GM18907 (cell line): ENCODE measurements around the gene CACNA1E.
A peak's percentile ranks its signal among the peaks of the same experiment; 100 is the strongest.

Experiments
- ATAC-seq: cut with Tn5 transposase; IDR thresholded peaks from one replicate; pipeline ENCODE4 v1.9.1; 2021; ENCODE audit warnings: mild to moderate bottlenecking, moderate library complexity; ENCODE audit not compliant: unreplicated experiment

The CACNA1E gene

GRCh38 chr1:181748013-181748412 is 264.7 kb downstream of the CACNA1E start:
- ATAC-seq = no peak

GRCh38 chr1:181754103-181754502 is 270.8 kb downstream of the CACNA1E start:
- no peak for ATAC-seq

GRCh38 chr1:181759481-181759880 is 276.2 kb downstream of the CACNA1E start:
- no peak for ATAC-seq

DNA sequence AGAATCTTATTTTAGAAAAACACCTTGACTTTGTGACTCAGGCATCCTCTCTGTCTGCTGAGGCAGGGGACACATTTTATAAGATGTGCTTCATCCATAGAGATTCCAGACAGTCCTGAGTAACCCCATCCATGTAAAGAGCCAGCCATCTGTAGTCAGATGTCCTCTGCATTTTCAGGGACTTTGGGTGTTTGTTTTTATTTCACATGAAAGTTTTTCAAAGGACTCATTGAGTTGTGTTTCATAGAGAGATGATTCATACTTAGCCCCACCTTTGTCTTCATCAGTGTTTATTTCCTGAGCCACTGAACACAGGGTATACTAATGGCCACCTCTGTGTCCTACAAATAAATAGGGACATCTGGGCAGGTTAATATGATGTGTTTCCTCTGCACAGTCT is 280.4 kb downstream of the CACNA1E start:
- no peak for ATAC-seq

GRCh38 chr1:181765451-181766026 is 282.2 kb downstream of the CACNA1E start:
- no peak for ATAC-seq

- ATAC-seq = no peak
Observed at GRCh38 chr1:181767001-181767708, 283.8 kb downstream of the CACNA1E start.

GRCh38 chr1:181768211-181768929 is 285.1 kb downstream of the CACNA1E start:
- ATAC-seq = peak; percentile 68

DNA sequence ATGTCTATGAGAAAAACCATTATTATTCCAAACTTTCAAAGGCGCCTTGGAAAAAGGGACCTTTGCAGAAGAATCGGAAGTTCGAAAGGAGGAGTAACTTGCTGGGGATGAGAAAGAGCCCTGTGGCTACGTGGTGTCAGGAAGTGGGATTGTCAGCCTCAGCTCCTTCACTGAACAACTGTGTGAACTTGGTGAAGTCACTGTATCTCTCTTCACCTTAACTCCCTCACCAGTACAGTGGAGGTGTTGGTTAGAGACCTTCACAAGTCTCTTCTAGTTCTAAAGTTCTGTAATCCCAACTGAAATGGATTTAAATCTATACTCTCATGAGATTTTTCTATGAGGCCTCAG is 285.6 kb downstream of the CACNA1E start:
- ATAC-seq = no peak

- ATAC-seq = no peak
Observed at GRCh38 chr1:181769846-181770245, 286.5 kb downstream of the CACNA1E start.

- ATAC-seq = no peak
Observed at GRCh38 chr1:181772714-181773113, 289.4 kb downstream of the CACNA1E start.

- ATAC-seq = no peak
Observed at GRCh38 chr1:181776044-181776443, 292.7 kb downstream of the CACNA1E start.

DNA sequence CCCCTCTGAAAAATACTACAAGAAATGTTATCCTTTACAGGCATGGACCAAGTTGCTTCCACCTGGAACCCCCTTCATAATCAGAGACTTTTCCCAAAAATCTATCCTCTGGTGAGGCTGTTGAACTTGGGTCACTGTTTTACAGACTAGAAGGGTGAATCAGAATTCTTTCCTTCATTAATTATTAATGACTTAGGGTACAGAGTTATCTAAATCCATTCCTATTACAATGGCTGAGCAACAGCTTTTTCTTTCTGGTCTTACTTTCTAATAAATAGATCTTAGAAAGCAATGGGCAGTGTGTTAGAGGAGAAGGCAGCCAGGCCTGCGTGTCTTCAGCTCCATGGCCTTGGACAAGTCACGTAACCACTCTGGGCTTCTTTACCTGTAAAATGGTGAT is 294.0 kb downstream of the CACNA1E start:
- no peak for ATAC-seq

DNA sequence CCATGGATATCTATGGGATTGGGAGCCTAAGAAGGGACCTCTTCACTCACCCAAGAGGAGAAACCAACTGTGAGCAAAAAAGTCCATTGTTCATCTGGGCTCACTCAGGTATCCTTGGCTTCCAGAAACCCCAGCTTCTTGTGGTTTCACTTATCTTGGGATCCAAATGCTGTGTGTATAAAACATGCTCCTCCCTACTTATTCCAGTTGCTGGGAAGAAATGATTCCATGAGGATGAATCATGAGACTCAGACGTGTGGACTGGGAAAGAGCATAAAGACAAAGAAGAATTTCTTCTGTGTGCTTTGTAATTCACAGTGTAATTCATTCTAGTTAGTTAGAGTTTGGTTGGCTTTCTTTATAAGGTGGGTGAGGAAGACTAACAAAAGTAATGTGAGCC is 294.5 kb downstream of the CACNA1E start:
- no peak for ATAC-seq

DNA sequence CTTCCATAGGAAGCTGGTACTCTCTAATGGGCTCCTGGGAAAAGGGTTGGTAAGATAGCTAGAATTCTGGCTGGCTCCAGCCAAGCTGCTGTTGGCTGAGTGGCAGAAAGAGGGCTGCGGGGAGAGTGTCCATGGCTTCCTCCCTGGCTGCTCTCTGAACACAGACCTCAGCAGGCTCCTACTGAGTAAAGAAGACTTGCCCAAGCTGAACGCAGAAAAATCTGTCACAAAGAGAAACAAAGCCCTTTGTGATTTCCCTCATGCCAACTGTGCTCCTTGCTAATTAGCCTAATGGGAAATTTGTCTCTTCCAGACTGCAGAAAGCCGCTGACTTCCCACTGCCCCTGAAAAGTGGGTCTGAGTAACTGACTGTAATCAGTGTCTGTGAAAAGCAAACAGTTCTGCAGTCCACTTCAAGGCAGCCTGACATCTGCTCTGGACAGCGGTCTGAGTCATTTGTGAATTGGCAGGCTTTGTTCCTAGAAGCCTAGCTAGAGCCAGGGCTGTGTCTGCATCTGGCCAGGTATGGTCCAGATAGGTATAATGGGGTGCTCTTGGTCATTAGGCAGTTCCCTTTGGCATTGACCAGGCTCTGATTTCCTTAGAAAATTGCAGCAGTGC is 295.4 kb downstream of the CACNA1E start:
- ATAC-seq = no peak

- ATAC-seq = no peak
Observed at GRCh38 chr1:181779343-181779742, 296.0 kb downstream of the CACNA1E start.

GRCh38 chr1:181783208-181783607 is 299.9 kb downstream of the CACNA1E start:
- no peak for ATAC-seq

GRCh38 chr1:181784039-181784683 is 300.8 kb downstream of the CACNA1E start:
- no peak for ATAC-seq

GRCh38 chr1:181789395-181789794 is 306.1 kb downstream of the CACNA1E start:
- no peak for ATAC-seq

- no peak for ATAC-seq
Observed at GRCh38 chr1:181791721-181792120, 308.4 kb downstream of the CACNA1E start.

- ATAC-seq = no peak
Observed at GRCh38 chr1:181793831-181794230, 310.5 kb downstream of the CACNA1E start.

GRCh38 chr1:181794332-181794731 is 311.0 kb downstream of the CACNA1E start:
- ATAC-seq = no peak
